ENCODE data around the gene BMAL1. TPM values are rescaled to one million over a fixed set of nuclear protein-coding genes. Genes with fewer than 3 reads are reported as not detected.

BMAL1 gene
- total RNA-seq, 1 experiment from 2014 or later = 3.3 TPM

GRCh38 chr11:13292970-13293369 lies 15.4 kb downstream of the BMAL1 start:
- Histone ChIP-seq H3K4ac (ENCODE audit: low read depth, low read length) (no peak overlapping the region), H2AFZ (ENCODE audit: low read length) (no peak overlapping the region), H3T11ph (ENCODE audit: low read length) (no peak overlapping the region), H3K79me2 (ENCODE audit: insufficient read depth, low read length) (no peaks in the 10 kb centered on the region), H3K27ac (ENCODE audit: insufficient read length, low read depth, low read length) (no peak overlapping the region), H3K56ac (ENCODE audit: insufficient read length, low read depth, low read length) (no peak overlapping the region), H3K14ac (ENCODE audit: insufficient read depth, low read length) (no peak overlapping the region), H4K8ac (replicated peaks; ENCODE audit: insufficient read length, low read depth, low read length) (no peak overlapping the region), H2AK5ac (ENCODE audit: insufficient read length, low read length) (no peak overlapping the region), H2BK120ac (ENCODE audit: low read depth, low read length, poor library complexity, severe bottlenecking) (no peak overlapping the region), H3K23ac (ENCODE audit: insufficient read length, low read depth, low read length) (no peak overlapping the region), H2BK5ac (ENCODE audit: insufficient read length, low read length) (no peak overlapping the region), H3K9ac (ENCODE audit: extremely low read depth, insufficient read length, low read length) (no peak overlapping the region), H3K23me2 (ENCODE audit: insufficient read length, low read depth, low read length, poor library complexity, severe bottlenecking) (no peaks in the 10 kb centered on the region), H3K4me2 (ENCODE audit: insufficient read depth, insufficient read length, low read length) (no peak overlapping the region), H2BK20ac (ENCODE audit: low read depth, low read length, poor library complexity, severe bottlenecking) (no peak overlapping the region), H3K27me3 (ENCODE audit: insufficient read depth, low read length) (no peaks in the 10 kb centered on the region), H3K79me1 (ENCODE audit: insufficient read depth, low read depth, low read length, poor library complexity, severe bottlenecking) (no peaks in the 10 kb centered on the region), H4K5ac (ENCODE audit: insufficient read length, low read depth, low read length) (no peak overlapping the region), H3K4me1 (ENCODE audit: insufficient read depth, low read length) (no peaks in the 10 kb centered on the region), H3K9me3 (ENCODE audit: control insufficient read depth, low read depth, low read length) (no peaks in the 10 kb centered on the region), H4K20me1 (ENCODE audit: control insufficient read depth, insufficient read depth, insufficient read length) (peaks cover under 1% of the 10 kb centered on the region), H2BK12ac (ENCODE audit: insufficient read length, low read depth, low read length) (no peak overlapping the region), H4K91ac (ENCODE audit: insufficient read length, low read depth, low read length) (no peak overlapping the region), H3K18ac (ENCODE audit: insufficient read length, low read depth, low read length) (no peak overlapping the region), H2BK15ac (ENCODE audit: low read depth, low read length) (no peak overlapping the region)
- no peak for DNase-seq
- no peaks in the 10 kb centered on the region for H3K36me3 Mint-ChIP-seq (ENCODE audit: insufficient read depth in 1 of 3, low read depth in 3 of 3)
- WGBS (ENCODE audit: extremely low coverage, insufficient read length, low lambda C conversion rate) = no CpG with 5 or more reads among the region's 2 CpGs
- peaks cover 6 to 18% of the 10 kb centered on the region in 2 experiments for H3K4me1 Mint-ChIP-seq
- no peak overlapping the region for H3K27ac Mint-ChIP-seq
- H3K27me3 Mint-ChIP-seq (ENCODE audit: low read depth) = peaks cover 1% of the 10 kb centered on the region
- TF ChIP-seq, protein P1, sequence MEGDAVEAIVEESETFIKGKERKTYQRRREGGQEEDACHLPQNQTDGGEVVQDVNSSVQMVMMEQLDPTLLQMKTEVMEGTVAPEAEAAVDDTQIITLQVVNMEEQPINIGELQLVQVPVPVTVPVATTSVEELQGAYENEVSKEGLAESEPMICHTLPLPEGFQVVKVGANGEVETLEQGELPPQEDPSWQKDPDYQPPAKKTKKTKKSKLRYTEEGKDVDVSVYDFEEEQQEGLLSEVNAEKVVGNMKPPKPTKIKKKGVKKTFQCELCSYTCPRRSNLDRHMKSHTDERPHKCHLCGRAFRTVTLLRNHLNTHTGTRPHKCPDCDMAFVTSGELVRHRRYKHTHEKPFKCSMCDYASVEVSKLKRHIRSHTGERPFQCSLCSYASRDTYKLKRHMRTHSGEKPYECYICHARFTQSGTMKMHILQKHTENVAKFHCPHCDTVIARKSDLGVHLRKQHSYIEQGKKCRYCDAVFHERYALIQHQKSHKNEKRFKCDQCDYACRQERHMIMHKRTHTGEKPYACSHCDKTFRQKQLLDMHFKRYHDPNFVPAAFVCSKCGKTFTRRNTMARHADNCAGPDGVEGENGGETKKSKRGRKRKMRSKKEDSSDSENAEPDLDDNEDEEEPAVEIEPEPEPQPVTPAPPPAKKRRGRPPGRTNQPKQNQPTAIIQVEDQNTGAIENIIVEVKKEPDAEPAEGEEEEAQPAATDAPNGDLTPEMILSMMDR (conservative IDR thresholded peaks at IDR 0.05) = peak; percentile 32; the same call in 2 of the 3 replicates
- H3K9me3 Mint-ChIP-seq = no peaks in the 10 kb centered on the region
- no peak overlapping the region for H3K4me3 Mint-ChIP-seq
